ENCODE measurements around the gene KLK15.

DNA sequence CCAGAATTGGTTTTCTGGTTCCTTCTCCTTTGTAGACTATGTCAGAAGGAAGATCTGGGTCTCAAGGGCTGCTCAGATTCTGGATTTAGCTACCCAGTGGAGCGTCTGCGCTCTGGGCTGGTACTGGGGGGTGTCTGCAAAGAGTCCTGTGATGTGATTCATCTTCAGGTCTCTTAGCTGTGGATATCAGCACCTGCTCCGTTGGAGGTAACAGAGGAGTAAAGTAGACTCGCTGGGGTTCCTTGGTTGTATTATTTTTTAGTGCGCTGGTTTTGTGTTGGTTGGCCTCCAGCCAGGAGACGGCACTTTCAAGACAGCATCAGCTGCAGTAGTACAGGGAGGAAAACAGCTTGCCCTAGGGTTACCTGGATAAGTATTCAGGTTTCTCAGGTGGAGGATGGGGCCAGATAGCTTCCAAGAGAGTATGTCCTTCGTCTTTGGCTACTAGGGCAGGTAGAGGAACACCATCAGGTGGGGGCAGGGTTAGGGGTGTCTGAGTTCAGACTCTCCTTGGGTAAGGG, 10.4 kb upstream of the KLK15 start:
- TF ChIP-seq POLR2A (IDR thresholded peaks at IDR 0.05) (no peak), EP300 (IDR thresholded peaks at IDR 0.05) (no peak)
- TF ChIP-seq, protein P1, sequence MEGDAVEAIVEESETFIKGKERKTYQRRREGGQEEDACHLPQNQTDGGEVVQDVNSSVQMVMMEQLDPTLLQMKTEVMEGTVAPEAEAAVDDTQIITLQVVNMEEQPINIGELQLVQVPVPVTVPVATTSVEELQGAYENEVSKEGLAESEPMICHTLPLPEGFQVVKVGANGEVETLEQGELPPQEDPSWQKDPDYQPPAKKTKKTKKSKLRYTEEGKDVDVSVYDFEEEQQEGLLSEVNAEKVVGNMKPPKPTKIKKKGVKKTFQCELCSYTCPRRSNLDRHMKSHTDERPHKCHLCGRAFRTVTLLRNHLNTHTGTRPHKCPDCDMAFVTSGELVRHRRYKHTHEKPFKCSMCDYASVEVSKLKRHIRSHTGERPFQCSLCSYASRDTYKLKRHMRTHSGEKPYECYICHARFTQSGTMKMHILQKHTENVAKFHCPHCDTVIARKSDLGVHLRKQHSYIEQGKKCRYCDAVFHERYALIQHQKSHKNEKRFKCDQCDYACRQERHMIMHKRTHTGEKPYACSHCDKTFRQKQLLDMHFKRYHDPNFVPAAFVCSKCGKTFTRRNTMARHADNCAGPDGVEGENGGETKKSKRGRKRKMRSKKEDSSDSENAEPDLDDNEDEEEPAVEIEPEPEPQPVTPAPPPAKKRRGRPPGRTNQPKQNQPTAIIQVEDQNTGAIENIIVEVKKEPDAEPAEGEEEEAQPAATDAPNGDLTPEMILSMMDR (IDR thresholded peaks at IDR 0.05): no peak

Measured in tibial nerve (tissue), 4 donors.